Right ventricle myocardium superior (tissue), 1 donor: ENCODE data around the gene CNPY3. TPM values are rescaled to one million over a fixed set of nuclear protein-coding genes. Genes with fewer than 3 reads are reported as not detected.

Experiments
- total RNA-seq: library from RNA; stranded (reverse); fragmentation: NEBNext Ultra II Directional; extraction: Animal tissue kit (Norgen Biotek cat#: 25700); gene quantifications from one replicate; pipeline ENCODE4 v1.2.1, GENCODE V29; 2021
- donor health status: DM: no; HTN: yes; CAD: no; lungs with severe emphysema.

The CNPY3 gene
- total RNA-seq, 1 donor from 2014 or later = 20.6 TPM

Other genes starting within 250 kb of the CNPY3 start
- gene PRPH2, start 206.9 kb upstream of the CNPY3 start, total RNA-seq = 0.30 TPM
- 10.2 TPM for gene TBCC, start 183.4 kb upstream of the CNPY3 start, total RNA-seq
- 10.8 TPM for gene BICRAL, start 147.4 kb upstream of the CNPY3 start, total RNA-seq
- 39.5 TPM for gene RPL7L1, start 49.9 kb upstream of the CNPY3 start, total RNA-seq
- gene PTCRA, start 13.4 kb upstream of the CNPY3 start, total RNA-seq = not detected
- gene GNMT, start 31.3 kb downstream of the CNPY3 start, total RNA-seq = 2.3 TPM
- 27.1 TPM for gene PEX6, start 49.7 kb downstream of the CNPY3 start, total RNA-seq
- 34.6 TPM for gene PPP2R5D, start 55.1 kb downstream of the CNPY3 start, total RNA-seq
- 26.7 TPM for gene MEA1, start 84.5 kb downstream of the CNPY3 start, total RNA-seq
- 147 TPM for gene KLHDC3, start 84.8 kb downstream of the CNPY3 start, total RNA-seq
- gene RRP36, start 92.1 kb downstream of the CNPY3 start, total RNA-seq = 22.9 TPM
- 6.8 TPM for gene CUL7, start 124.4 kb downstream of the CNPY3 start, total RNA-seq
- 107 TPM for gene MRPL2, start 130.0 kb downstream of the CNPY3 start, total RNA-seq
- 30.6 TPM for gene KLC4, start 130.2 kb downstream of the CNPY3 start, total RNA-seq
- 1.4 TPM for gene PTK7, start 146.8 kb downstream of the CNPY3 start, total RNA-seq
- 65.3 TPM for gene SRF, start 241.8 kb downstream of the CNPY3 start, total RNA-seq